Endodermal cell (in vitro differentiated cells): ENCODE data around the gene PVALEF. TPM values are rescaled to one million over a fixed set of nuclear protein-coding genes. Genes with fewer than 3 reads are reported as not detected.

ENCODE experiments used
- DNase-seq: peaks from one replicate; pipeline ENCODE4 v3.0.0-alpha.2; 2017
- H3K27ac ChIP-seq: 2 replicates; pipeline ENCODE4 v1.5.1; 2013; ENCODE audit warnings: mild to moderate bottlenecking, low read depth, low read length, moderate library complexity
- H3K27me3 ChIP-seq: 2 replicates; pipeline ENCODE4 v1.6.1; 2013; ENCODE audit warnings: mild to moderate bottlenecking, low read length, moderate library complexity; ENCODE audit not compliant: insufficient read depth, control insufficient read depth, poor library complexity, severe bottlenecking
- H3K36me3 ChIP-seq: 2 replicates; pipeline ENCODE4 v1.7.0; 2013; ENCODE audit warnings: mild to moderate bottlenecking, low read length, moderate library complexity; ENCODE audit not compliant: control insufficient read depth, insufficient read depth
- H3K4me1 ChIP-seq: one replicate; pipeline ENCODE4 v1.7.0; 2013; ENCODE audit warnings: low read length; ENCODE audit not compliant: control insufficient read depth, insufficient read depth
- H3K4me3 ChIP-seq: 2 replicates; pipeline ENCODE4 v1.5.1; 2013; ENCODE audit warnings: mild to moderate bottlenecking, low read length, moderate library complexity
- H3K9ac ChIP-seq: 2 replicates; pipeline ENCODE4 v1.6.1; 2013; ENCODE audit warnings: mild to moderate bottlenecking, low read length, moderate library complexity; ENCODE audit not compliant: poor library complexity, severe bottlenecking; ENCODE audit errors: extremely low read depth
- H3K9me3 ChIP-seq: 2 replicates; pipeline ENCODE4 v1.6.1; 2013; ENCODE audit warnings: mild to moderate bottlenecking, low read length, moderate library complexity; ENCODE audit not compliant: control insufficient read depth
- H3K27ac Mint-ChIP-seq: 2 replicates; pipeline ENCODE4 v1.8.0; 2020; ENCODE audit warnings: mixed read lengths
- H3K27me3 Mint-ChIP-seq: 2 replicates; pipeline ENCODE4 v1.8.0; 2021; ENCODE audit warnings: mild to moderate bottlenecking, mixed read lengths; ENCODE audit not compliant: insufficient read depth
- H3K36me3 Mint-ChIP-seq: 2 replicates; pipeline ENCODE4 v1.8.0; 2020; ENCODE audit warnings: low read depth, mixed read lengths
- H3K4me1 Mint-ChIP-seq: 2 replicates; pipeline ENCODE4 v1.8.0; 2020; ENCODE audit warnings: mixed read lengths
- H3K4me3 Mint-ChIP-seq: 2 replicates; pipeline ENCODE4 v1.8.0; 2020; ENCODE audit warnings: mild to moderate bottlenecking, moderate library complexity, mixed read lengths
- H3K9me3 Mint-ChIP-seq: 2 replicates; pipeline ENCODE4 v1.8.0; 2020; ENCODE audit warnings: mild to moderate bottlenecking, mixed read lengths
- WGBS, 2 experiments: methylation state at CpG; one replicate each; pipeline versions ENCODE4 v1.1.5 to v1.1.7; 2013; ENCODE audit warnings: missing lambda C conversion rate in 2 of 2, mixed read lengths in 1 of 2; ENCODE audit not compliant: insufficient coverage in 1 of 2, insufficient read length in 1 of 2; 5-methylcytosine and 5-hydroxymethylcytosine counted together
- total RNA-seq, 2 donors: library from RNA; stranded (reverse); fragmentation: NEBNext Ultra II Directional in 1 of 2; extraction: Animal tissue kit (Norgen Biotek cat#: 25700) in 1 of 2; gene quantifications; 2 replicates in 1 of 2; 3 replicates in 1 of 2; pipeline ENCODE4 v1.2.1, GENCODE V29; 2021
- TF ChIP-seq, protein P1 (sequence below): fragments of 200-600 bp; sonication (generic); conservative IDR thresholded peaks from 2 replicates; pipeline ENCODE4 v1.5.0; 2021; ENCODE audit warnings: antibody characterized with exemption, mild to moderate bottlenecking

PVALEF gene
- total RNA-seq, 2 donors from 2014 or later = not detected

DNA sequence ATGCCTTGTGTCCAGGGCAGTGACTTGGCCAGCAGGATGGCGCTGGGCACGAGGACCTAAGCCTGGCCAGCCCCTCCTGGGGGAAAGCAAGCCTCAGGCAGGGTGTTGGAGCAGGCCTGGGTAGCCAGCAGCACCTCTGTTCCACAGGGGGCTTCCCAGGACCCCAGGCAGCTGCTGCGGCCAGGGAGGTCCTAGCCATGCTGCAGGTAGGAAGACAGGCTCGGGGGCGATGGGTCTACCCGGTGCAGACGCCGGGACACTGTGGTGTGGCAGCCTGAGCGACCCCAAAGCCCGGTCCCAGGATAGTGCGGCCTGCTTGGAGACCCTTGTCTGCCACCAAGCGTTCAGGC is 23.2 kb downstream of the PVALEF start:
- no peaks in the 10 kb centered on the region for H3K36me3 Mint-ChIP-seq
- no peaks in the 10 kb centered on the region for H3K9me3 ChIP-seq
- no peak overlapping the region for H3K4me3 ChIP-seq
- H3K4me3 Mint-ChIP-seq = no peak overlapping the region
- no peak overlapping the region for H3K27ac Mint-ChIP-seq
- 93 to 100% methylated on average over 1 to 12 of the region's 12 CpGs for WGBS, 2 experiments
- no peaks in the 10 kb centered on the region for H3K9me3 Mint-ChIP-seq
- H3K4me1 Mint-ChIP-seq = no peaks in the 10 kb centered on the region
- no peak overlapping the region for H3K27ac ChIP-seq
- no peaks in the 10 kb centered on the region for H3K36me3 ChIP-seq
- no peak overlapping the region for H3K9ac ChIP-seq
- H3K27me3 ChIP-seq = no peaks in the 10 kb centered on the region
- H3K27me3 Mint-ChIP-seq = no peaks in the 10 kb centered on the region
- H3K4me1 ChIP-seq = no peaks in the 10 kb centered on the region
- no peak for DNase-seq
- TF ChIP-seq, protein P1, sequence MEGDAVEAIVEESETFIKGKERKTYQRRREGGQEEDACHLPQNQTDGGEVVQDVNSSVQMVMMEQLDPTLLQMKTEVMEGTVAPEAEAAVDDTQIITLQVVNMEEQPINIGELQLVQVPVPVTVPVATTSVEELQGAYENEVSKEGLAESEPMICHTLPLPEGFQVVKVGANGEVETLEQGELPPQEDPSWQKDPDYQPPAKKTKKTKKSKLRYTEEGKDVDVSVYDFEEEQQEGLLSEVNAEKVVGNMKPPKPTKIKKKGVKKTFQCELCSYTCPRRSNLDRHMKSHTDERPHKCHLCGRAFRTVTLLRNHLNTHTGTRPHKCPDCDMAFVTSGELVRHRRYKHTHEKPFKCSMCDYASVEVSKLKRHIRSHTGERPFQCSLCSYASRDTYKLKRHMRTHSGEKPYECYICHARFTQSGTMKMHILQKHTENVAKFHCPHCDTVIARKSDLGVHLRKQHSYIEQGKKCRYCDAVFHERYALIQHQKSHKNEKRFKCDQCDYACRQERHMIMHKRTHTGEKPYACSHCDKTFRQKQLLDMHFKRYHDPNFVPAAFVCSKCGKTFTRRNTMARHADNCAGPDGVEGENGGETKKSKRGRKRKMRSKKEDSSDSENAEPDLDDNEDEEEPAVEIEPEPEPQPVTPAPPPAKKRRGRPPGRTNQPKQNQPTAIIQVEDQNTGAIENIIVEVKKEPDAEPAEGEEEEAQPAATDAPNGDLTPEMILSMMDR = no peak

DNA sequence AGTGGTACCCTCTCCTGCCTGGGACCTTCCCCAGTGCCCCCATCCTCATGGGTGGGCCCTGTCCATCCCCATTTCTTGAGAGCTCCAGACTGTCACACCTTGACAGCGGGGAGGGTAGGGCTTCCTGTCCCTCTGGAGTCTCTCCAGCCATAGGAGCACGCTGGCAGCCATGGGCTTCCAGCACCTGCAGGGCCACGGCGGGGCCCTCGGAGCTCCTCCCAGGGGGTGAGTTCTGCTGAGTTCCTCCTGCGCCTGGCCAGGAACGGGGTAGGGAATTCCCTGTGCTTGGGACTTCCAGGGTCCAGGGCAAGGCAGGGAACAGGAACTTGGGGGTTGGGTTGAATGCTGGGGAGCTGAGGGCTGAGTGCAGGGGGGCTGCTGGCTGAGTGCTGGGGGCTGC is 23.7 kb downstream of the PVALEF start:
- Histone ChIP-seq H3K9ac (no peak overlapping the region), H3K27me3 (no peaks in the 10 kb centered on the region), H3K4me1 (no peaks in the 10 kb centered on the region), H3K9me3 (no peaks in the 10 kb centered on the region), H3K36me3 (no peaks in the 10 kb centered on the region), H3K4me3 (no peak overlapping the region), H3K27ac (no peak overlapping the region)
- Mint-ChIP-seq H3K4me3 (no peak overlapping the region), H3K27me3 (no peaks in the 10 kb centered on the region), H3K27ac (no peak overlapping the region), H3K4me1 (no peaks in the 10 kb centered on the region), H3K9me3 (no peaks in the 10 kb centered on the region), H3K36me3 (no peaks in the 10 kb centered on the region)
- 80 to 93% methylated on average over 2 to 7 of the region's 7 CpGs for WGBS, 2 experiments
- TF ChIP-seq, protein P1 = no peak
- no peak for DNase-seq

DNA sequence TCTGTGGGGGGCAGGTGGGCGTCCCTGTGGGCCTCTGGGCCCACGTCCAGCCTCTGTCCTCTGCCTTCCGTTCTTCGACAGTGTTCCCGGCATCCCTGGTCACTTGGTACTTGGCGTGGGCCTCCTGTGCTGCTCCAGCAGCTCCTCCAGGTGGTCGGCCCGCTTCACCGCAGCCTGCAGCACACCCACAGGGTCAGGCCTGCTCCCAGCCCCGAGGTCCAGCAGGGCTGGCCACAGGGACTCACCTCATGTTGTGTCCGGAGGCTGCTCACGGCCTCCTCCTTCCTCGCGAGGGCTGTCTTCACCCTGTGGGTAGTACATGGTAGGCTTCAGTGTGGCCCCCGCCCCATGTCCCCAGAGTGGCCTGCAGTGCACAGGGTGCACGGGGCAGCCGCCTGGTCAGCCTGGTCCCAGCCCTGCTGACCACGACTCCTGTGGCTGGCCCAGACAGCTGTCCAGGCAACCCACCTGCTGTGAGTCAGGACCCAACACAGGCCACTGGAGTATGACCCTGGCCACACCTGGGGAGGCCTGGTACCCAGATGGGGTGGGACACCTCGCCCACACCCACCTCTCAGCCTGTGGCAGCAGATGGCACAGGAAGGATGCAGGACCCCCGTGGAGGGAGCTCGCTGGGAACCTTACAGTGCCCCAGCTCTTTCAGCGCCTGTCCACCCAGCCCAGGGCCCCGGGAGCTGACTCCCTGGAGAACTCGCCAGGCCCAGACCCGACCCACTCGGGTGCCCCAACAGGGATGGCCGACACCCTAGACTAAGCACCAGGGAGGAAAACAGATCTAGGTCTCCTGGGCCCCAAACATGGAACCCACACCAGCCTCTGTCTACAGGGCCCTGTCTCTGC is 24.6 kb downstream of the PVALEF start:
- Mint-ChIP-seq H3K27ac (no peak overlapping the region), H3K4me1 (no peaks in the 10 kb centered on the region), H3K36me3 (no peaks in the 10 kb centered on the region), H3K9me3 (no peaks in the 10 kb centered on the region), H3K27me3 (no peaks in the 10 kb centered on the region), H3K4me3 (no peak overlapping the region)
- DNase-seq = peak; percentile 78
- no peak overlapping the region for H3K9ac ChIP-seq
- H3K4me1 ChIP-seq = no peaks in the 10 kb centered on the region
- TF ChIP-seq, protein P1 = peak; percentile 72
- 93 to 94% methylated on average over 18 to 27 of the region's 27 CpGs for WGBS, 2 experiments
- no peaks in the 10 kb centered on the region for H3K36me3 ChIP-seq
- no peaks in the 10 kb centered on the region for H3K27me3 ChIP-seq
- no peak overlapping the region for H3K27ac ChIP-seq
- no peak overlapping the region for H3K4me3 ChIP-seq
- no peaks in the 10 kb centered on the region for H3K9me3 ChIP-seq
